ENCODE data around the gene CNOT3.
"Not testable (repeated sequence)": the region's sequence is repeated elsewhere in the genome, so short reads cannot be mapped to it uniquely, and the experiment has no call there.

CNOT3 gene

GRCh38 chr19:54096617-54097106, 40.9 kb upstream of the CNOT3 start:
- Histone ChIP-seq H4K20me1 (ENCODE audit: low read depth, low read length) (no peaks in the 10 kb centered on the region), H3F3A (ENCODE audit: insufficient read depth) (no peaks in the 10 kb centered on the region), H3K9me3 (ENCODE audit: insufficient read depth, low read length) (no peaks in the 10 kb centered on the region), H3K9me2 (replicated peaks; ENCODE audit: insufficient read depth, low read length) (no peaks in the 10 kb centered on the region), H2AFZ (ENCODE audit: low read depth, low read length, severe bottlenecking) (peak overlapping the region; percentile 64), H3K27ac (ENCODE audit: low read depth, low read length) (no peak overlapping the region), H3K4me2 (ENCODE audit: low read depth, low read length, poor library complexity, severe bottlenecking) (peak overlapping the region; percentile 20), H3K9ac (ENCODE audit: low read length) (no peak overlapping the region), H3K36me3 (ENCODE audit: low read length) (no peaks in the 10 kb centered on the region), H3K79me2 (ENCODE audit: insufficient read depth, low read length) (no peaks in the 10 kb centered on the region), H3K4me3 (ENCODE audit: insufficient read depth, low read length, poor library complexity, severe bottlenecking) (no peak overlapping the region), H3K27me3 (ENCODE audit: low read length) (no peaks in the 10 kb centered on the region)
- TF ChIP-seq CTCF (IDR thresholded peaks at IDR 0.05; ENCODE audit: insufficient read depth, low read length, poor library complexity, severe bottlenecking) (peak; percentile 13), EZH2phosphoT487 (conservative IDR thresholded peaks at IDR 0.05; ENCODE audit: low read length) (no peak)

- H2AFZ ChIP-seq (ENCODE audit: low read depth, low read length, severe bottlenecking), result no peak overlapping the region
- no peaks in the 10 kb centered on the region for H3K9me2 ChIP-seq (replicated peaks; ENCODE audit: insufficient read depth, low read length)
- H3K27ac ChIP-seq (ENCODE audit: low read depth, low read length), result no peak overlapping the region
- no peak overlapping the region for H3K4me3 ChIP-seq (ENCODE audit: insufficient read depth, low read length, poor library complexity, severe bottlenecking)
- no peak overlapping the region for H3K9ac ChIP-seq (ENCODE audit: low read length)
- no peaks in the 10 kb centered on the region for H4K20me1 ChIP-seq (ENCODE audit: low read depth, low read length)
- H3F3A ChIP-seq (ENCODE audit: insufficient read depth), result no peaks in the 10 kb centered on the region
- no peak overlapping the region for H3K4me2 ChIP-seq (ENCODE audit: low read depth, low read length, poor library complexity, severe bottlenecking)
- H3K9me3 ChIP-seq (ENCODE audit: insufficient read depth, low read length), result no peaks in the 10 kb centered on the region
- no peak for TF ChIP-seq CTCF (IDR thresholded peaks at IDR 0.05; ENCODE audit: insufficient read depth, low read length, poor library complexity, severe bottlenecking)
- no peak for TF ChIP-seq EZH2phosphoT487 (conservative IDR thresholded peaks at IDR 0.05; ENCODE audit: low read length)
- no peaks in the 10 kb centered on the region for H3K36me3 ChIP-seq (ENCODE audit: low read length)
- H3K79me2 ChIP-seq (ENCODE audit: insufficient read depth, low read length), result peaks cover 11% of the 10 kb centered on the region
- no peaks in the 10 kb centered on the region for H3K27me3 ChIP-seq (ENCODE audit: low read length)
Measured at GRCh38 chr19:54099190-54099902, 38.2 kb upstream of the CNOT3 start.

- not testable (repeated sequence) for H3K4me3 ChIP-seq (ENCODE audit: insufficient read depth, low read length, poor library complexity, severe bottlenecking); H3K27ac ChIP-seq (ENCODE audit: low read depth, low read length); H3K9ac ChIP-seq (ENCODE audit: low read length); H3F3A ChIP-seq (ENCODE audit: insufficient read depth); H4K20me1 ChIP-seq (ENCODE audit: low read depth, low read length); H3K9me2 ChIP-seq (replicated peaks; ENCODE audit: insufficient read depth, low read length); H3K9me3 ChIP-seq (ENCODE audit: insufficient read depth, low read length); H3K27me3 ChIP-seq (ENCODE audit: low read length); H2AFZ ChIP-seq (ENCODE audit: low read depth, low read length, severe bottlenecking); H3K36me3 ChIP-seq (ENCODE audit: low read length); H3K4me2 ChIP-seq (ENCODE audit: low read depth, low read length, poor library complexity, severe bottlenecking)
- peaks cover 11% of the 10 kb centered on the region for H3K79me2 ChIP-seq (ENCODE audit: insufficient read depth, low read length)
Measured at GRCh38 chr19:54099903-54100255, 37.7 kb upstream of the CNOT3 start.

- Histone ChIP-seq H3K9me3 (ENCODE audit: insufficient read depth, low read length) (no peaks in the 10 kb centered on the region), H3K9ac (ENCODE audit: low read length) (no peak within 1 kb of the TSS), H3K4me2 (ENCODE audit: low read depth, low read length, poor library complexity, severe bottlenecking) (no peak within 1 kb of the TSS), H3K36me3 (ENCODE audit: low read length) (no peaks in the 10 kb centered on the region), H3K79me2 (ENCODE audit: insufficient read depth, low read length) (peaks cover 11% of the 10 kb centered on the region), H3F3A (ENCODE audit: insufficient read depth) (no peaks in the 10 kb centered on the region), H3K9me2 (replicated peaks; ENCODE audit: insufficient read depth, low read length) (no peaks in the 10 kb centered on the region), H3K27ac (ENCODE audit: low read depth, low read length) (no peak within 1 kb of the TSS), H3K4me3 (ENCODE audit: insufficient read depth, low read length, poor library complexity, severe bottlenecking) (no peak within 1 kb of the TSS), H4K20me1 (ENCODE audit: low read depth, low read length) (no peaks in the 10 kb centered on the region), H3K27me3 (ENCODE audit: low read length) (no peaks in the 10 kb centered on the region), H2AFZ (ENCODE audit: low read depth, low read length, severe bottlenecking) (no peak within 1 kb of the TSS)
- TF ChIP-seq EZH2phosphoT487 (conservative IDR thresholded peaks at IDR 0.05; ENCODE audit: low read length), result no peak
- no peak for TF ChIP-seq CTCF (IDR thresholded peaks at IDR 0.05; ENCODE audit: insufficient read depth, low read length, poor library complexity, severe bottlenecking)
Measured at GRCh38 chr19:54100561-54100960, 37.0 kb upstream of the CNOT3 start, which contains the start of gene OSCAR. Gene OSCAR, minus strand, starts transcription at chr19:54100803. Its CDS starts 11 bp downstream, at chr19:54100792.

Data from SU-DHL-6 (cell line).